Mesodermal cell (in vitro differentiated cells): ENCODE measurements around the gene GABBR2.

Experiments
- H3K27ac ChIP-seq: 2 replicates; pipeline ENCODE4 v1.7.0; 2013; ENCODE audit warnings: mild to moderate bottlenecking, low read depth, low read length, moderate library complexity; ENCODE audit not compliant: severe bottlenecking
- H3K36me3 ChIP-seq: 2 replicates; pipeline ENCODE4 v1.7.1; 2013; ENCODE audit warnings: mild to moderate bottlenecking, low read length, moderate library complexity; ENCODE audit not compliant: control insufficient read depth, insufficient read depth
- H3K4me1 ChIP-seq: one replicate; pipeline ENCODE4 v1.7.1; 2013; ENCODE audit warnings: mild to moderate bottlenecking, low read length; ENCODE audit not compliant: insufficient read depth, control insufficient read depth, poor library complexity, severe bottlenecking
- H3K4me3 ChIP-seq: 2 replicates; pipeline ENCODE4 v1.7.0; 2013; ENCODE audit warnings: low read length, control low read depth, mild to moderate bottlenecking; ENCODE audit not compliant: insufficient read depth, poor library complexity, severe bottlenecking; ENCODE audit errors: extremely low read depth
- H3K9me3 ChIP-seq: 2 replicates; pipeline ENCODE4 v1.7.1; 2013; ENCODE audit warnings: mild to moderate bottlenecking, low read length, moderate library complexity; ENCODE audit not compliant: control insufficient read depth
- WGBS, 2 experiments: methylation state at CpG; one replicate each; pipeline ENCODE4 v1.1.5; 2013; ENCODE audit warnings: missing lambda C conversion rate in 2 of 2; ENCODE audit not compliant: insufficient coverage in 2 of 2; 5-methylcytosine and 5-hydroxymethylcytosine counted together

Gene GABBR2

DNA sequence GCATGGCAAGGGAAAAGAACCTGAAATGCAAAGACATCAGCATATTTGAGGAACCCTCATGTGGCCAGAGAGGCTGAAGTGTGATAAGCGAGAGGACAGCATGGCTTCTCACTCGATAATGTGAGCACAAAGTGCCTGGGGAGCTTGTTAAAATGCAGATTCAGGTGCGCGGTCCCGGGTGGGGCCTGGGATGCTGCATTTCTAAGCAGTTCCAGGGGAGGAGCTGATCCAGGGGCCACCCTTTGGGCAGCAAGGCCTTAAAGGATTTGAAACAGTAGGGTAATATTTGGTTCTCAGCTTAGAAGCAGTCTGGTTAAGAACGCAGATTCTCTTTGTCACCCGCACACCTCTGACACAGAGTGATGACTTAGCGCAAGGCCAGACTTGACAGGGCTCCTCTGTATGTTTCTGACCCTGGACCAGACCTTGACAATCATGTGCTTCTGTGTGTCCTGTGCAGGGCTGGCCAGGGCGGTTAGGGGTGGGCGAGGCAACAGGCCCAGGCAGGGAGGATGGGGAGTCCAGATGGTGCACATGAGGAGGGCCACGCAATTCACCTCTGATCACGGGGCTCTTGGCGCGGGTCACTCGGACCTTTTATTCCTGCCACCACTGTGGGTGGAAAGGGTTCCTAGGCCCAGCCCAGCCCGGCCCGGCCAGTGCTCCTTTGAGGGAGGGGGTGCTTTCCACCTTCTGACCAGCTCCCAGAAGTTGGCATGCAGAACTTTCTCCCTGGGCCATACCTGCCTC is 390.5 kb downstream of the GABBR2 start:
- 82 to 91% methylated on average over 15 of the region's 17 CpGs for WGBS, 2 experiments
- H3K27ac ChIP-seq = no peak overlapping the region
- no peaks in the 10 kb centered on the region for H3K9me3 ChIP-seq
- no peaks in the 10 kb centered on the region for H3K36me3 ChIP-seq
- H3K4me3 ChIP-seq = no peak overlapping the region
- no peaks in the 10 kb centered on the region for H3K4me1 ChIP-seq

DNA sequence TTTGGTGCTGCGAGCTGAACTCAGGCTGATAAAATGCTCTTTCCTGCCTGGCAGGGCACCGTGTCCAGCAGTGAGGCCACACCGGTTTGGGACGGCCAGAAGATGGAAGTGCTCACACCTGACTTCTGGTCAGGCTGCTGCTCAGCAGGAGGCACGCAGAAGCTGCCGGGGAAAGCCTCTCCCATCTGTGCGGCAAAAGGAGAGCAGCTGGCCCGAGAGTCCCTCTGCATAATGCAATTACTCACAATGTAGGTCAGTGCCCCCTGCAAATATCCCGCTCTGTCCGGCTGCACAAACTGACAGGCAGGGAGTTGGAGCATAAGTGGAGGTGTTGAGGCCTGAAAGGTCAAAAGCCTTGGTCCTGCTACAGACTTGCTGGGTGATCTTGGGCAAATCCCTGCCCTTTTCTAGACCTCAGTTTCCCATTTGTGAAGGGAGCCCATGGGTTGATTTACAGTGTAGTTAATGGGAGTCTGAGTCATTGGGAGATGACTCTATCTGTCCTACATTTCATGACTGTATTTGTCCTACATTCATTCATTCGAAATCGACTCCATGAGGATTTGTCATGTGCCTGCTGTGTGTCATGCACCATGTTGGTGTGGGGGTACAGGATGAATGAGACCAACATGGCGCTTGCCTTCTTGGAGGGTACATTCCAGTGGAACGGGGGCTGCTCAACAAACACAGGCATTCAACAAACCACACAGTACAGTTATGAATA is 391.4 kb downstream of the GABBR2 start:
- no peak overlapping the region for H3K4me3 ChIP-seq
- no peaks in the 10 kb centered on the region for H3K4me1 ChIP-seq
- WGBS, 2 experiments = 82 to 84% methylated on average over 9 of the region's 14 CpGs
- no peaks in the 10 kb centered on the region for H3K9me3 ChIP-seq
- no peak overlapping the region for H3K27ac ChIP-seq
- H3K36me3 ChIP-seq = no peaks in the 10 kb centered on the region

- Histone ChIP-seq H3K4me1 (no peaks in the 10 kb centered on the region), H3K36me3 (no peaks in the 10 kb centered on the region), H3K27ac (no peak overlapping the region), H3K4me3 (no peak overlapping the region), H3K9me3 (no peaks in the 10 kb centered on the region)
- 76 to 93% methylated on average over 6 to 8 of the region's 9 CpGs for WGBS, 2 experiments
Observed at GRCh38 chr9:98316445-98317133, 392.1 kb downstream of the GABBR2 start.

DNA sequence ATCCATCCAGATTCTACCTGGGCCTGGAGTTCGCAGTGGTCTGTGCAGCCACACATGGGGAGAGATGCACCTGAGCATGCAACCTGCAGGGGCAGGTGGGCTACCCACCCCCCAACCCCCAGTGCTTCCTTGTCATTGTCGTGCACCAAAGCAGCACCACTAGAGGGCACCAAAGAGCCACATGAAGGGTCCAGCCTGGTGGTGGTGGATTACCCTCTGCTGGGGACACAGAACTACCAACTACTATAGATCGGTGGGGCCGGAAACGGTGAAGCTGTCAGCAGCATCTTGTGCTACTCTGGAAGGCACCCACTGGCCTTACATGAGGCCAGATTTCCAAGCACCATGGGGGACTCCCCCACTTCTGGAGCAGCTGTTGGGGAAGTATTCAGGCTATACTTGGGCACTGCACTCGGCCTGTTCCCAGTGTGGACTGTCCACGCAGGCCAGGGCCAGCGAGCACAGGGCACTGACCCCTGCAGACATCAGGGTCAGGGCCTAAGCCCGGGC is 393.1 kb downstream of the GABBR2 start:
- Histone ChIP-seq H3K36me3 (no peaks in the 10 kb centered on the region), H3K9me3 (no peaks in the 10 kb centered on the region), H3K4me3 (no peak overlapping the region), H3K4me1 (no peaks in the 10 kb centered on the region), H3K27ac (no peak overlapping the region)
- WGBS, 2 experiments = 42 to 50% methylated on average over 7 to 9 of the region's 9 CpGs

DNA sequence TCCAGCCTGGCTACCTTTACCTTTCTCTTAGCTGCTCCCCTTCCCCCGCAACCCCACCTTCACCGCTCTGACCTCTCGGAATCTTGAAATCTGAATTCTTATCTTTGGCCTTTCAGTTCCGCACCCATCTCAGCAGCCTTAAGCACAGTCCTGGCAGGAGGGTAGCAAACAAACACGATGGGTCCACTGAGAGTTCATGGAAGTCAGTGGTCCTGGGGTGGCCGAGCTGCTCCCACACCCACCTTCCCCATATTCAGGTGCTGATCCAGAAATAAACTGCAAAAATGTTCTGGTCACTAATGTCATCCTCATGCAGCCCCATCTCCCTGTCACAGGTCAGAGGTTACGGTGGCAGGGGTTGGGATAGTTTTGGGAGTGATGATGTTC is 393.7 kb downstream of the GABBR2 start:
- H3K27ac ChIP-seq = no peak overlapping the region
- 73 to 100% methylated on average over 3 to 6 of the region's 7 CpGs for WGBS, 2 experiments
- no peaks in the 10 kb centered on the region for H3K4me1 ChIP-seq
- H3K9me3 ChIP-seq = no peaks in the 10 kb centered on the region
- no peak overlapping the region for H3K4me3 ChIP-seq
- no peaks in the 10 kb centered on the region for H3K36me3 ChIP-seq

DNA sequence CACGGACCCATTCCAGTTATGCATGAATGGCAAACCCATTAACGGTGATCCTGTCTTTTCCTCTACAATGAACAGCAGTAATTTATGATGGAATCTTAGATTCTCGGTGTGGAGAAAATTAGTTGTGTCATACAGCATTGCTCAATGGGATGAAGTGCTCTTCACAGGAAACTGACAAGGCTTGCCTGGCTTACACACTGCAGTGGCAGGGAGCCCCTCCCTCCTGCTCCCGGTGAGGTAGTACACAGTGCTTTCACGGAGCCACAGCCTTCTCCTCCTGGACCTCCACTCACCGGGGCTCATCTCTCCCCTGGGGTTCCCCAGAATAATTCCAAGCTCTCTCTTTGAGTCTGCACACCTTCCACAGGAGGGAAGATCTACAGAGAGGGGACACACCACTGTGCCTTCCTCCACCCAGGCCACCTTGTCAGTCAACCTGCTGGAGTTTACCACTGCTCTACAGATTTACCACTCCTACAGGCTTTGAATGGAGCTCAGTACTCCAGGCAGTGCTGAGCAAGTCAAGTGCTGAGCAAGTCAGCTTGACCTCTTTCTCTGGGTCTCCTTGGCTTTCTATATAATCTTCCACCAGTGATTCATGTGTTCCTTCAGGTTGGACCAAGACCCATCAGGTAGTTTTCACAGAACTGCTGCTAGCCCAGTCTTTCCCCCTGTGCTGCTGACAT is 394.2 kb downstream of the GABBR2 start:
- 75 to 87% methylated on average over 4 to 5 of the region's 6 CpGs for WGBS, 2 experiments
- H3K36me3 ChIP-seq = no peaks in the 10 kb centered on the region
- H3K4me1 ChIP-seq = no peaks in the 10 kb centered on the region
- no peak overlapping the region for H3K4me3 ChIP-seq
- no peaks in the 10 kb centered on the region for H3K9me3 ChIP-seq
- H3K27ac ChIP-seq = no peak overlapping the region

DNA sequence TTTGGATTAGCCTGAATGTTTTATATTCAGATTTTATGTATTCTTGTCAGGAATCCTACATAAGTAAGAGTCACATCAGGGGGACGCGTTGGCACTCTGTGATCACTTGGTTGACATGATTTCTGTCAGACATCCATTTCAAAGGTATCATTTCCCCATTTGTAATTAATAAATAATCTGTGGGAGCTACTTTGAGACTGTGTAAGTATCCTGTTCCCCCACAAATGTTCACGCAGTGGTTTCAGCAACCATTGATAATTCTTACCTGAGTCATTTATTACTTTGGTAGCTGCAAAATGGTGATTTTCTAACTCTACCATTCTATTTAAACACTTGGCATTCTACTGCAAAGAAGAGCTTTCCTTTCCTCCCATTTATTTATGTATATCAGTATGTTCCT is 396.4 kb downstream of the GABBR2 start:
- Histone ChIP-seq H3K9me3 (no peaks in the 10 kb centered on the region), H3K4me1 (no peaks in the 10 kb centered on the region), H3K4me3 (no peak overlapping the region), H3K36me3 (no peaks in the 10 kb centered on the region), H3K27ac (no peak overlapping the region)
- WGBS, 2 experiments = 100% methylated on average over 1 of the region's 3 CpGs; no CpG with 5 or more reads in 1 of the 2 experiments

- Histone ChIP-seq H3K27ac (no peak overlapping the region), H3K9me3 (no peaks in the 10 kb centered on the region), H3K4me1 (peaks cover 5% of the 10 kb centered on the region), H3K4me3 (no peak overlapping the region), H3K36me3 (no peaks in the 10 kb centered on the region)
Observed at GRCh38 chr9:98311541-98311940, 397.2 kb downstream of the GABBR2 start.

GRCh38 chr9:98310752-98311392 is 397.9 kb downstream of the GABBR2 start:
- H3K27ac ChIP-seq = no peak overlapping the region
- H3K4me1 ChIP-seq = peaks cover 5% of the 10 kb centered on the region
- H3K9me3 ChIP-seq = no peaks in the 10 kb centered on the region
- no peak overlapping the region for H3K4me3 ChIP-seq
- no peaks in the 10 kb centered on the region for H3K36me3 ChIP-seq
- 93 to 100% methylated on average over 6 of the region's 6 CpGs for WGBS, 2 experiments
